Neural progenitor cell (in vitro differentiated cells): ENCODE measurements around the gene CSF2.

Source experiments
- CTCF ChIP-seq: fragments of 200-600 bp; sonication (generic); IDR thresholded peaks from 2 replicates; pipeline ENCODE4 v1.5.1; 2017; ENCODE audit warnings: antibody characterized with exemption, mild to moderate bottlenecking
- EZH2 ChIP-seq: fragments of 200-600 bp; sonication (generic); IDR thresholded peaks from 2 replicates; pipeline ENCODE4 v1.6.1; 2017; ENCODE audit warnings: antibody characterized with exemption, mild to moderate bottlenecking, moderate library complexity
- EZH2phosphoT487 ChIP-seq: fragments of 200-600 bp; sonication (generic); IDR thresholded peaks from 2 replicates; pipeline ENCODE4 v1.6.1; 2017; ENCODE audit warnings: antibody characterized with exemption

GRCh38 chr5:132110195-132110594, 36.6 kb downstream of the CSF2 start:
- TF ChIP-seq CTCF (no peak), EZH2 (no peak), EZH2phosphoT487 (no peak)
